ENCODE data around the gene TBL3.

TBL3 gene

GRCh38 chr16:1965396-1966001 is 6.4 kb upstream of the TBL3 start:
- peak in 1 of 2 donors; percentile 36 for DNase-seq

DNA sequence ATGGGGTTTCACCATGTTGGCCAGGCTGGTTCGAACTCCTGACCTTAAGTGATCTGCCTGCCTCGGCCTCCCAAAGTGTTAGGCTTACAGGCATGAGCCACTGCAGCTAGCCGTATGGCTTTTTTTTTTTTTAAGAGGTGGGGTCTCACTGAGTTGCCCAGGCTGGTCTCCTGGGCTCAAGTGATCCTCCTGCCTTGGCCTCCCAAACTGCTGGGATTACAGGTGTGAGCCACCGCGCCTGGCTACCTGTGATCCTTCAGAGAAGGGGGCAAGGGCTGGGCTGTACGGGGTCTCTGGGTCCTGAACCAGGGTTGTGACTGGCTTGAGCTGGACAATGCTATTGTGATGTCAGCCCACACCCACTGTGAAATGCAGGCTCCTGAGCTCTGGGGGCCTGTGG is 5.4 kb upstream of the TBL3 start, which contains the start of gene RNF151:
Gene RNF151 (plus strand): TSS at position 397 of the 400 bp plus-strand sequence. CDS start 26 bp downstream, outside the sequence.
- DNase-seq = no peak

GRCh38 chr16:1968146-1968953 is 3.5 kb upstream of the TBL3 start:
- DNase-seq = no peak

GRCh38 chr16:1972490-1972877 is 631 bp downstream of the TBL3 start:
- peak in 1 of 2 donors; percentile 33 for DNase-seq

GRCh38 chr16:1973461-1974156 is 1.8 kb downstream of the TBL3 start:
- no peak for DNase-seq

GRCh38 chr16:1974157-1975070 is 2.6 kb downstream of the TBL3 start:
- no peak for DNase-seq

GRCh38 chr16:1975432-1976215 is 3.8 kb downstream of the TBL3 start:
- DNase-seq = no peak

DNA sequence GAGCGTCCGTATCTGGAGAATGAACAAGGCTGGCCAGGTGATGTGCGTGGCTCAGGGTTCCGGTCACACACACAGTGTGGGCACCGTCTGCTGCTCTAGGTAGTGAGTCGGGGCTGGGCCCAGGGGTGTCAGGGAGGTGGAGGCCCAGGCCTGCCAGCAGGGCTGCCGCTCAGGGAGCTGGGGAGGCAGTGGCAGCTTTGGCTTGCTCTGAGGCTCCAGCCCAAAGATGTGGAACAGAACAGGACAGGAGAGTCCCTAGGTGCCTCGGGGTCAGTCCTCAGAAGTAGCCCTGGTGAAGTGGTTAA is 4.3 kb downstream of the TBL3 start:
- DNase-seq = no peak

- DNase-seq = no peak
These were observed 5.4 kb downstream of the TBL3 start for GRCh38 chr16:1976951-1977874.

- no peak for DNase-seq
These were observed 6.0 kb downstream of the TBL3 start for GRCh38 chr16:1977875-1978268.

- DNase-seq = no peak
These were observed 6.7 kb downstream of the TBL3 start for GRCh38 chr16:1978476-1979120.

- peak; percentile 44 to 63 for DNase-seq
These were observed 7.6 kb downstream of the TBL3 start for GRCh38 chr16:1979271-1980029.

GRCh38 chr16:1980030-1980769 is 8.3 kb downstream of the TBL3 start:
- DNase-seq = no peak

GRCh38 chr16:1980770-1981087 is 8.9 kb downstream of the TBL3 start:
- no peak for DNase-seq

DNA sequence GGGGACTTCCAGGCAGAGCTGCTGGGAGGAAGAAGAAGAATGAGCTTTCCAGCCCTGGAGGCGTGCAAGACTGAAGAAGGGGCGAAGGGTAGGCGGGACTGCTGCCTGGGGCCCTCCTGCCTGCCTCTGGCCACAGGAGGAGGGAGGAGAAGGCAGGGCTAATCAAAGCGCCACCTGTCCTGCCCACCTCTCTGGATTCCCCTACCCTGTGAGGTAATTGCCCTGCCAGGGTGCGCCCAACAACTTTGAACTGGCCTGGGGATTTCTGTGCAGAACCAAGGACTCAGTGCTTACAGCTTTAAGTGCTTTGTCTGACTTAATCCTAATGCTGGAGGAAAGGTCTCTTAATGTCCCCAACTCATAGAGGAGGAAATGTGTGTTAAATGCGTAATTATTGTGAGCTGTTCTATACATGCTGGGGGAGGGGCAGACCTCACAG is 9.6 kb downstream of the TBL3 start, which contains the start of gene NOXO1:
Gene NOXO1 (minus strand): TSS at position 72 of the 439 bp plus-strand sequence. CDS start 290 bp downstream, outside the sequence.
- no peak for DNase-seq

DNA sequence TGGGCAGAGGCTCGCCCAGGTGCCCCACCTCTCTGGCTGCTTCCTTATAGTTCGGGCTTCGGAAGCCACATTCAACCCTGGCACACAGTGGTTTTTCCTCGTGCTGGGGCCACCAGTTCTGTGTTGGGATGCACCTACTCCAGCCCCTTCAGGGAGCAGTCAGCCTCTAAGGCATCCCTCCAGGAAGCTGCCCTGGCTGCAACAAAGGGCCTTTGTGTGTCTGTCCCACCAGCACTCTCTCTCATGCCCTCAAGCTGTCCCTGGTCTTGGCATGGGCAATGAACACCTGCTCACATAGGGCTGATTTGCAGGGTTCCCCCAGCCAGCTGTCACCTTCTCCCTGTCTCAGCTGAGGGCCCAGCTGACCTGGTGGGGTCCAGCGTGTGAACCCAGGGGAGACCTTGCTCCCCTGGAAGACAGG is 10.2 kb downstream of the TBL3 start:
- DNase-seq = no peak

- no peak for DNase-seq
These were observed 11.2 kb downstream of the TBL3 start for GRCh38 chr16:1982991-1983543.
